IPS DF 4.7 (cell line): ENCODE data around the gene GSTCD.
"Not testable (repeated sequence)": the region's sequence is repeated elsewhere in the genome, so short reads cannot be mapped to it uniquely, and the experiment has no call there.

Experiments
- DNase-seq: peaks from one replicate; pipeline ENCODE4 v3.0.0-alpha.2; 2013; ENCODE audit warnings: low spot score; ENCODE audit errors: extremely low read depth

The GSTCD gene

DNA sequence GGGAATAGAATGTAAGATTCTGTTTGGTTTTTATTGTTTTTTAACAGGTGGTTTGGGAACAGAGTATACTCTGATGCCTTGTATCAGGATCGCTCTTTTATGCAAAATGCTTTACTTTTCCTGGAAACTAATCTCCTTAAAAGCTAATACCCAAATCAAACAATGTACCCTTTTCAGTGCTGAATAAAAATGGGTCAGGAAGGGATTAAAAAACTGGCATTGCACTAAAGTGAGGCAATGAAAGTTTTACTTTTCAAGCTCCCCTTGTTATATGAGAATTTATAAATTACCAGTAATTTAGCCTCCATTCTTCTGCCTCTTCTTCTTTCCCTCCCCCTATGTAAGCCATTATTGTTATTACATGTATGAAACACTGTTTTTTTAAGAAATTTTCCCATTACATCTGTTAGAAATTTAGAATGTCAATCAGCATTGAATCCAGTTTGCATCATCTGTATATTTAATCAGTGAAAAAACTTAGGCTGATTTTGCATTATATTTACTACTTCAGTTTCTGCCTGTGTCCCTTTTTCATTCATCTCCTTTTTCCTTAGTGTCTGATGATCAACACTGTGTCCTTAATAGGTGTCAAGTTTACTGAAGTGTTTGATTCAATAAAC lies 97.0 kb downstream of the GSTCD start:
- no peak for DNase-seq

DNA sequence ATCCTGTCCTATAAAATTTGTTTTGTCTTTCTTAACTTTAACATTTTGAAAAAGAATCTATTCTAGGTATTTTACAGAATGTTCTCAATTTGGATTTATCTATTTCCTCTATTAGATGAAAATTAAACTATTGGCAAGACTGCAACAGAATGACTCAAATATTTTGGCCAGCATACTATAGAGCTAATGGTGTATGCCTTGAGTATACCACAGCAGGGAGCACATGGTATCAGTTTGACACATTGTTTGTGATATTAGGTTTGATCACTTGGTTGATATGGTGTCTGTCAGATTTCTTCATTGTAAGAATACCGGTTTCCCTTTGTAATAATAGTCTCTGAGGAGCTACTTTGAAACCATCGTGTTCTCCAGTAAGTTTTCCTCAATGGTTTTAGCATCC lies 98.9 kb downstream of the GSTCD start:
- DNase-seq: no peak

DNA sequence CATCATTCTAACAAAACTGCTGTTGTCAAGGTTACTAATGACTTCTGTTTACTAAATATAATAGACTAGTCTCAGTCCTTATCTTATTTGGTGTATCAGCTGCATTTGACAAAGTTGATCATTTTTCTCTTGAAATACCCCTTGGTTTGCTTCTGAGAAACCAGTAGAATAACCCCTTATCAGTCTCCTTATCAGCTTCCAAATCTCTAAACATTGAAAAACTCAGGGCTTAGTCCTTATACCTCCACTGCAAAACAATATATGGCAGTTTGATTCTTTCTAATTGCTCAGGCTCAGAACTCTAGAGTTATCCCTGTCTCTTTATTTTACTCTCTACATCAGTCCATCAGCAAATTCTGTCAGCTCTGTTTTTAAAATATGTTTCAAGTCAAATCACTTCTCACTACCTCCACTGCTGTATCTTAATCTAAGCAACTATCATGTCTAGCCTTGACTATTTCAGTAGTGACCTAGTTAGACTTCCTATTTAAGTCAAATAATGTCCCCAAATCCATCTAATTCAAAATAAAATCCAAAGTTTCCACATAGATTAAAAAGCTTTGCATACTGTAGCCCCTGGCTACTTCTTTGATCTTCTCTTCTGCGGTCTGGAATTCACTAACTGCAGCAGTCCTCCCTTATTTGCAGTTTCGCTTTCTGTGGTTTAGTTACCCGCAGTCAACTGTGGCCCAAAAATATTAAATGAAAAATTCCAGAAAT lies 99.6 kb downstream of the GSTCD start:
- no peak for DNase-seq

DNA sequence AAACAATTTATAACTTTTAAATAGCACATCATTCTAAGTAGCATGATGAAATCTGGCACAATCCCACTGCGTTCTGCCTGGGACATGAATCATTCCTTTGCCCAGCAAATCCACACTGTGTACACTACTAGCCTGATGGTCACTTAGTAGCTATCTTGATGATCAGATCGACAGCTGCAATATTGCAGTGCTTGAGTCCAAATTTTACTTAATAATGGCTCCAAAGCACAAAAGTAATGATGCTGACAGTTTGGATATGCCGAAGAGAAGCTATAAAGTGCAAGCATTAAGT lies 100.1 kb downstream of the GSTCD start:
- no peak for DNase-seq

DNA sequence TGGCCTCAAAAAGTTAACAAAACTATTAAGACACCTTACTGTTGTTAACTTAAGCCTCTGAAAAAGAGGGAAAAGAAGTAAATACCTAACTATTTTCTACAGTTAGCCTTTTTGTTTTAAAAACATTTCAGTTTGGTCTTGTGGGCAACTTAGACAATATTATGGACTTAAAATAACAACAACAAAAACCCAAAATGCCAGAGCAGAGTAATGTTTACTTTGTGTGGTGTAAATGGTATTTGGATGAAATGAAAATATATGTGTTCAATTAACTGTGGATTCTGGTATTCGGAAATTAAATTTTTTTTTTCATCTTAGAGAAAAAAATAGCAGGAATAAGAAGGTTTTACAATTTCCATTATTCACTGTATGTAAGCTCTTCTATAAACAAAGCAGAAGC lies 107.1 kb downstream of the GSTCD start:
- DNase-seq: no peak

DNA sequence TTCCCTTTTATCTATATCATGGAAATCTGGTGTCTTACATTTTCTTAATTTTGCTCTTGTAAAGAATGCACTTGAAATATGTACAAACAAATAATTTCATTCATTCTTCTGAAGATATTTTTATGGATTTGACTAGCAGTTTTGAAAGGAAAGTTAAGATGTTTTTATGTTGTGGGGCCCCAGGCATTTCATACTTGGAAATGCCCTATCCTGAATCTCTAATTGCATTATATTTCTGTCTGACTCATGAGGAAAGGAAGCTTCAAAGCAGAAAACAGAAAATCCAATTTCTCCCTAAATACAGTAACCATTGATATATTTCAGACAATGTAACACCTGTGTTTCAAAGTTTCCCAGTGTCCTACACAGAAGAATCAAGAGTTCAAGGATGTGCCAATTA lies 113.5 kb downstream of the GSTCD start:
- DNase-seq: no peak

DNA sequence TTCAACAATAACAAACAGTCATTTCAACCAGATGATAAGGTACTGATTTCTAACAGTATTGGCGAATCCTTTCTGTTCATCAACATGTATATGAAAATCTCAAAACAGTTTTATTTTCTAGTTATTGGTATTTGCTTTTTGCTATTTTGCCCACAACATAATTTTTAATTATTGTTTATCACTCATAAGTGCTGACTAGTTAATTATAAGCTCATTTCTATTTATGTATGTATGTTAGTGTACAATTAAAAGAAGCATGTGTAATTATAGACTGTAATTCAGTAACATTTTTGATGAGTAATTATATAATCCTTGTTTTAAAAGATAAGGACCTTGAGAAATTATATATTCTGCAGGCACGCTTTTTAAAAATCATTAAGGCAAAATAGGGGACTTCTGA lies 119.5 kb downstream of the GSTCD start:
- no peak for DNase-seq

DNA sequence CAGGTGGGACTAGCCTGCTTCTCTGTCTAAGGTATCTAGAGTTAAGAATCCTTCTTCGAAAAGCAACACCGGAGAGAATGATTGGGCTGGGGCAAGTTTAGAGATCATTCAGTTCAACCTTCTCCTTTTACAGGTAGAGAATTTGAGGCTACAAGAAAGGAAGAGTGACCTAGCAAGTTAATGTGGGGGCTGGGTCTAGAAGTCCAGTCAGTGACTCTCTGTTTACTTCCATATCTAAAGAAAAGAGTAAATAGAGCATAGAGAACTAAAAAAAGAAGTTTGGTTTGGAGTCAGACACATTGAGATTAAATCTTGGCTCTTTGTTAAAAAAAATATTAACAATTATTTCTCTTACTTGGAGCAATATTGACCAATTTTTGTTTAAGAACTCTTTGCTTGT lies 122.6 kb downstream of the GSTCD start:
- DNase-seq: no peak

DNA sequence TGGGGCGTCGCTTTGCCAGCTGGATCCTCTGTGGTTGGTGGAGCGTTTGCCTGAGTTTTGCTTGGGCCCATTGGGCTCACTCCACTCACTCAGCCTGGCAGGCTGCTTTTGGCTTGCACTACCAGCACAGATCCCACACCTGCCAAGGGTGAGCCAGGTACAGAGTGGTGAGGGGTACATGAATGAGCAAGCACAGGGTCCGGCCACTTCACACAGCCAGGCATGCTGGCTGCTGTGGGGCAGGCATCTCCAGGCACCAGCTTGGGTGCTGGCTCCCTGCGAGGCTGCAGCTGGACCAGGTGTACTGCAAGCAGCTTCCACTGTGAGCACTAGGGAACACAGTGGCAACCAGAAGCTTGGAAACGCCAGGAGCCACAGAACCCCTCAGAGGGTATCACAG lies 126.6 kb downstream of the GSTCD start:
- no peak for DNase-seq

DNA sequence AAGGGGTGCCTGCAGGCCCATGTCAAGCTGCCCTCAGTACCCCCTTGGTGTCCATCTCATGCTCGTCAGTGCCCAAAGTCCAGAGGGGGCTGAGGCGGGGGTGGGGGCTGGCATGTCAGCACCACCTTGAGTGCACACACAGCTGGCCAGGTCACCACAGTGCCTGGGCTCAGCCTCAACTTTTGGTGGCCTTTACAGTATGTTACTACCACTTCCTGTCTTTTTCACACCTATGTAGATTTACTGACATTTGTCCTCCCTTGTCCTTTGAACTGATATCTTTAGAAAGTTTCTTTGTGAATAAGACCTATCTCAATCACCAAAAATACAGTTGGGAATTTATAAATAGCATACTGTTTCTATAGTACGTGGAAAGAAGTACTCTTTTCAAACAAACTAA lies 128.0 kb downstream of the GSTCD start:
- no peak for DNase-seq

DNA sequence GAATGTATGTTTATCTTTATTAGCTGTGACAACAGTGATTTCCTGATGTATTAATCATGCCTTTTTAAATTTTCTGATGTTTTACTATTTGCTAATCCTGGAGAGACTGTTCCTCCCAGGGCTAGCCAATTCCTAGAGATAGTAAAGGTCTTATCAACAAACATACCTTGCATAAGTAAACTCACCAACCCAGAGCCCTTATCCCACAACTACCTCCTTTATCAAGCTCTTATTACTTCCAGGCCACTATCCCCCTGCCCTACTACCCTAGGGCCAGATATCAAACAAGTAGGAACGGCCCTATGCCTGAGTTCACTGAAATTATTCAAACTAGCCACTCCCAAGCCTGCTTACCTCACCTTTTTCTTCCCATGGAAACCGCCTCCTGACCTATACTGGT lies 128.5 kb downstream of the GSTCD start:
- no peak for DNase-seq

DNA sequence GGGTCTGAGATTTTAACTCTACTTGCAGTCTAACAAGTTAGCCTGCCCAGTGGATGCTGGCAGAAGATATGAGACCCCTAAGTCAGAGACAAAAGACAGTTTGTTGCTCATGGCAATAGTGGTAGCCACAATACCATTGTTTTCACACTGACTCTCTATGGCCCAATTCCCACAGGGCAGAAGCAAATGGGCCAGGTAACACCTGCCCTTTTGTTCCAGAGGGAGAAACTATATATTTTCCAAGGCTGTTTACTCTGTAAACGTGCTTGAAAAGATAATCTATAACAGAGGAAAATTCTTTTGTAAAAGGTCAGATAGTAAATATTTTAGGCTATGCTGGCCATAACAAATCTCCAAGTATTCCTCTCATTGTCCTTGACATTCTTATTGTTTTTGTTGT lies 129.5 kb downstream of the GSTCD start:
- no peak for DNase-seq

DNA sequence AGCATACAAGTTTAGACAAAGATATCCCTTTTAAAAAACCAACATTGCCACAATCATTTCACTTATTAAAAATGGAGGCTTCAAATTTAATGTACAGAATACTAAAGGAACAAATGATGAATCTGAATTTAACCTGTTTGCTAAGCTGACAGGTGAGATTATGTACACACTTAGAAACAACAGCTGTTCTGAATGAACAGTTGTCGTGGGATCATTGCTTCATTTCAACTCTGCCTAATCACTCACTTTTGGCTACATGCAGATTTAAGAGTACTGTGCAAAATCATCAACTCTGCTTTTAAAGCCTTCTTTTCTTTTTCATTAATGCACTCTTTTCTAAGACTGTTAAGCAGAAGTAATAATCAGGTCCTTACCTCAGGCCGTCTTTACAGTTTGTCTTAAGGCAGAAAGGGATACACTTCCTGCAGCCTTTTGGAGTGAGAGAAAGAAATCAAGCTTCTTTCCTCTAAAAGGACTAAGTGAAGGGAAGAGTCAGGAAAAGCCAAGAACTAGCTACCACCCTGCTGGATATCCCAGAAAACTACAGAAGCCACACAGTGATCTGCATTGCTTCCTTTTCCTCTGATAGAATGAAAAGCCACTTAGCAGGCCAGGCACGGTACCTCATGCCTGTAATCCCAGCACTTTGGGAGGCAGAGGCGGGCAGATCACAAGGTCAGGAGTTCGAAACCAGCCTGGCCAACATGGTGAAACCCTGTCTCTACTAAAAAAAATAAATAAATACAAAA lies 132.0 kb downstream of the GSTCD start:
- no peak for DNase-seq

DNA sequence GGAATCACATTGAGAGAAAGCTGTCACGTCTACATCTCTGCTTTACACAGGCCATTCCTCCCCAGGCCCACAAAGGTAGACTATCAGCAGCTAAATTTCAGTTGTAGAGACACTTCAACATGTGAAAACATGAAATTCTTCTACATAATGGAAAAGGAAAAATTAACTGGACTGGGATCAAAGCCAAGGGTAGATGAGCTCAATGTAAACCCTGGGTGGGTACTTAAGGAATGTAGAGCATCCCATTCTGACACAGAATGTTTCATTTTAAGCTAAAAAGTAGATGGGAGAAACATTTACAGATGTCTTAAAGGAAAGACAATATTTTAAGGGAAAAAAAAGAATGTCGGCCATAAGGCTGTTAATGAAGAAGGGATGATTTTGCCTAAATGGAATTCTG lies 135.4 kb downstream of the GSTCD start:
- no peak for DNase-seq

DNA sequence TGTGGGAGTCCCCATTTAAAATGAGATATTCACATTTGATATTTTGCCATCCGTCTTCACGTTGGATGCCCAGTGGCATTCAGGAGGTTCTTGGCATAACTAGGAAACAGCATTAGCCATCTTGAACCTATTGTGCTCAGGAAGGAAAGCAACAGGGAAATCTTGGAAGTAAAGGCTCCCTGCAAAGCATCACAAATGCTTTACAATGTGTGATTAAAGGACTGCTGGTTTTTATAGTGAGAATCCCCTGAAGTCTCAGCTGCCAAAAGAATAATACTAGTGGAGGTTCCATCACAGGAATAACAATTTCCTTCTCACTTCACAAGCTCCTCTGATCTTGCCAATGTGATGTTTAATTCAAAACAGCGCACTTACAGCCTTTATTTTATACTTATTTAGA lies 137.0 kb downstream of the GSTCD start:
- no peak for DNase-seq

DNA sequence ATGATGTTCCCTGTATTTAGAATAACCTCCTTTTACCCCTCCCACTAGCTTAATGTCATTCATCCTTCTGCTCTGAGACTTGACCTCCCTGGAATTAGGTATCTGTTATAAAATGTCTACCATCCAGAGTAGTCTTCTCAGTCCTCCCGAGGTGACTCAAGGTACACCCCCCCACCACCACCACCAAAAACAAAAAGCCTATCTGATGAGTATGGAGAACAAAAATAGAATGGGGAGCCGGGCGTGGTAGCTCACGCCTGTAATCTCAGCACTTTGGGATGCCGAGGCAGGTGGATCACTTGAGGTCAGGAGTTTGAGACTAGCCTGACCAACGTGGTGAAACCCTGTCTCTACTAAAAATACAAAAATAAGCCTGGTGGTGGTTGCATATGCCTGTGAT lies 139.8 kb downstream of the GSTCD start:
- DNase-seq: not testable (repeated sequence)

DNA sequence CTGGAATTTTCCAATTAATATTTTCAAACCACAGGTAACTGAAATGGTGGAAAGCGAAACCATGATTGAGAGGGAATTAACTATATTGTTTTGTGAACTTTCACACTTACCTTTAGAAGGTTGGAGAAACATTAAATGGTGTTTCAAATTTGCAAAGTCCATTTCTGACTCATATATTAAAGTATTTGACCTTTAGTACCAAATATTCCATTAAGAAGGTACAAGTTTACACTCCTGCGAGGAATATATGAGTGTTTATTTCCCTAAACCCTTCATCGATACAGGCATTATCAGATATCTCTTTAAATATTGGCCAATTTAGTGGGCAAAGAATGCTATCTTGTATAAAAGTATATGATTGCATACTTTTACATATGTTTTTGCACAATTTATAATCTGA lies 142.6 kb downstream of the GSTCD start:
- no peak for DNase-seq

DNA sequence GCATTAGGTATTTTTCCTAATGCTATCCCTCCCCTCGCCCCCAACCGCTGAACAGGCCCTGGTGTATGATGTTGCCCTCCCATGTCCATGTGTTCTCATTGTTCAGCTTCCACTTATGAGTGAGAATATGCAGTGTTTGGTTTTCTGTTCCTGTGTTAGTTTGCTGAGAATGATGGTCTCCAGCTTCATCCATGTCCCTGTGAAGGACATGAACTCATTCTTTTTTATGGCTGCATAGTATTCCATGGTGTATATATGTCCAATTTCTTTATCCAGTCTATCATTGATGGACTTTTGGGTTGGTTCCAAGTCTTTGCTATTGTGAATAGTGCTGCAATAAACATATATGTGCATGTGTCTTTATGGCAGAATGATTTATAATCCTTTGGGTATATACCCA lies 143.6 kb downstream of the GSTCD start:
- DNase-seq: not testable (repeated sequence)

DNA sequence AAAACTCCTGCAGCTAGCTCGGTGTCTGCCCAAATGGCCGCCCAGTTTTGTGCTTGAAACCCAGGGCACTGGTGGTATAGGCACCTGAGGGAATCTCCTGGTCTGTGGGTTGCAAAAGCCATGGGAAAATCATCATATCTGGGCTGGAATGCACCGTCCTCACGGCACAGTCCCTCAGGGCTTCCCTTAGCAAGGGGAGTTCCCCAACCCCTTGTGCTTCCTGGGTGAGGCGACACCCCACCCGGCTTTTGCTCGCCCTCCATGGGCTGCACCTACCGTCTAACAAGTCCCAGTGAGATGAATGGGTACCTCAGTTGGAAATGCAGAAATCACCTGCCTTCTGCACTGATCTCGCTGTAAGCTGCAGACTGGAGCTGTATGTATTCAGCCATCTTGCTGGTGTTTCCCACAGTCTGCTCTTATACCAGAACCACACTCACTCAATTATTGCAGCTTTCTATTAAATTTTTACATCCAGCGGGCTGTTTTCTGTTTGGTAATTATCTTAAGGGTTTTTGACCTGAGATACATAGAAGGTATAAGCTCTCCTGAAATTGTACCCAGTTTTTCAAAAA lies 150.0 kb downstream of the GSTCD start:
- no peak for DNase-seq

DNA sequence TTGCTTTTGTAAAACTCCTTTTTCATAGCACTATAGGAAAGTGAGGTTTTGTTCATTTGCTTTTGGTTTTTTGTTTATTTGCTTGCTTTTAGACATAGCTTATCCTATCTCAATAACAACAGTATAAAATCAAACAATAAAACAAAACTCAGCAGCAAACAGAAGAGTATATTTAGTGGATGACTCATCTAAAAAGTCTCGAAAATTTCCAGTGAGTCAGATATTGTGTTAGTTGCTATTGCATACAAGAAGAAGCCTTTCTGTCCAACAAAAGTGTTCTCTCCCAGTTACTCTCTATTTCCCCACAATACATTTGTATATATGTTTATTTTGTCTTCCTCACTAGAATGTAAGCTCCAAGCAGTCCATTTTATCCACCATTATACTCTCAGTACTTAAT lies 150.6 kb downstream of the GSTCD start:
- no peak for DNase-seq

DNA sequence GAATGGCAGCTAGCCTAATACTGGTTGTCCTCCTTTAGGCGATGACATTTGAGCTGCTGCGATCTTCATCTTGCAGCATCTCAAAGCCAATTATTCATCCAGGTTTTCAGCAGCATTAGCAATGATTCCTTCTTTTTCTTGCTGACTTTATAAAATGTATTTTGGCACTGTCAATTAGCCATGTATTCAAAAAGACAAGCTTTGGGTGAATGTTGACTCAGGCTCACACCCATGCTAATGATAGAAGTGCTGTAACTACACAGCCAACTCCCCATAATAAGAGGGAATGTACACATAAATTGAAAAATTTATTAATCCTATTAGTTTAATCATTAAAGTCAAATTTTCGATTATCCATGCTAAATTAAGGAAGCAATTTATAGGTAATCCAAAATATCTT lies 162.4 kb downstream of the GSTCD start:
- DNase-seq: no peak

DNA sequence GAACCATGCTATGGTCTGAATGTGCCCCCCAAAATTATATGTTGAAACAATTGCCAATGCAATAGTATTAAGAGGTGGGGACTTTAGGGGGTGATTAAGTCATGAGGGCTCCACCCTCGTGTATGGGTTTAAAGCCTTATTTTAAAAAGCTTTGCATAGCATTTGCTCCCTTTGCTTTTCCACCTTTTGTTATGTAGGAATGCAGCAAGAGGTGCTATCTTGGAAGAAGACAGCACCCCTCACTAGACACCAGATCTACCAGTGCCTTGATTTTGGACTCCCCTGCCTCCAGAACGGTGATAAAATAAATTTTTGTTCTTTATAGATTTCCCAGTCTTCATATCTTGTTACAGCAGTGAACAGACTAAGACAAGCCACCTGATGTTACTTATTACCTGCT lies 163.4 kb downstream of the GSTCD start:
- no peak for DNase-seq

DNA sequence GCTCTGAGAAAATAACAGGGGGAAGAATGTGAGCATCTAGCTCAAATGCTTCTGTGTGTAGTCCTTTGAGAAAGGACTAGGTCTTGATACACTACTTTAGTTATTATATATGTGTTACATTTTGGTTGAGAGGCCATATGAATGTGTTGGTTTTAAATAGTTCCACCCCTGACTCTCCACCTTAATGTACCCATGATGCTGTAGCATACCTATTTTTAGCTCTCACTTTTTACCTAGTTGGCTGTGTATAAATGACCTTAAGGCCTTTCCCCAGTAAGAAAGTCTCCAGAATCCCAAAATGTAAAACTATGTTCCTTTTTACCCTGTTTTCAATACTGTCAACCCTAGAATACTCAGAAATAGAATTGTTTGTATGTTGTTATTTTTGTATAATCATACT lies 166.6 kb downstream of the GSTCD start:
- no peak for DNase-seq
